GM12891 (cell line): ENCODE results near the gene UBA5.

Experiments
- POLR2A ChIP-seq: IDR thresholded peaks from 2 replicates; pipeline ENCODE4 v1.6.1; 2011; ENCODE audit warnings: low read depth, low read length, control low read depth
- POLR2AphosphoS5 ChIP-seq: IDR thresholded peaks from 2 replicates; pipeline ENCODE4 v1.6.1; 2011; ENCODE audit warnings: low read depth, low read length, control low read depth

DNA sequence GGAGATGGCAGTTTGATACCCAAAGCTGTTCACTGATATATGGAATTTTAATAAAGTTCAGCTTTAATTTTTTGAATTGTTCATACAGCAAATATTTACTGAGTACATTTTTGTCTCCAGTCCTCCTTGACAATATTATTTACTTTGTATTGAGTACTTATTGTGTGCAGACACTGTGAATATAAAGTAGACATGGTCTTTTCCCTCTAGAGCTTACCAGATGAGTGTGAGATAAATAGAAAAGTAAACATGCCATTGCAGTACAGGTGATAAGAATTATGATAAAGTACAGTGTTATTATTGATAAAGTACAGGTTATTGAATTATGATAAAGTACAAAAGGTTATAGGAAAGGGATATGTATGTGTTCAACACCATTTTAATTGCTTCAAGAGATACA is 2.1 kb downstream of the UBA5 start:
- TF ChIP-seq POLR2A (no peak), POLR2AphosphoS5 (no peak)
